Stimulated activated CD4-positive, alpha-beta T cell treated with anti-CD3 and anti-CD28 coated beads, Interleukin-1b, Interleukin-23, amount 100 ng/mL, for 4 hours (primary cell): ENCODE measurements around the gene CLSTN2.

Experiments
- DNase-seq, 2 donors: peaks; one replicate each; pipeline ENCODE4 v3.0.0-alpha.2; 2020; ENCODE audit warnings: low read depth in 2 of 2

Gene CLSTN2

GRCh38 chr3:139935016-139935865 is at the start of gene CLSTN2:
CLSTN2 (plus strand) TSS chr3:139935185.
- DNase-seq: no peak

GRCh38 chr3:139887431-139887830 is 47.6 kb upstream of the CLSTN2 start:
- no peak for DNase-seq

- DNase-seq: no peak
These were observed 46.3 kb upstream of the CLSTN2 start for GRCh38 chr3:139888561-139889140.

- no peak for DNase-seq
These were observed 41.6 kb upstream of the CLSTN2 start for GRCh38 chr3:139893267-139893962.

- no peak for DNase-seq
These were observed 40.9 kb upstream of the CLSTN2 start for GRCh38 chr3:139893963-139894642.

- no peak for DNase-seq
These were observed 40.4 kb upstream of the CLSTN2 start for GRCh38 chr3:139894643-139894989.

- no peak for DNase-seq
These were observed 37.2 kb upstream of the CLSTN2 start for GRCh38 chr3:139897759-139898158.

GRCh38 chr3:139906418-139906817 is 28.6 kb upstream of the CLSTN2 start:
- DNase-seq: no peak

GRCh38 chr3:139909811-139910210 is 25.2 kb upstream of the CLSTN2 start:
- no peak for DNase-seq

- no peak for DNase-seq
These were observed 18.7 kb upstream of the CLSTN2 start for GRCh38 chr3:139916271-139916670.

GRCh38 chr3:139917226-139917785 is 17.7 kb upstream of the CLSTN2 start:
- DNase-seq: no peak

- no peak for DNase-seq
These were observed 6.1 kb upstream of the CLSTN2 start for GRCh38 chr3:139928708-139929505.

GRCh38 chr3:139930211-139930610 is 4.8 kb upstream of the CLSTN2 start:
- no peak for DNase-seq

- no peak for DNase-seq
These were observed 1.2 kb upstream of the CLSTN2 start for GRCh38 chr3:139933766-139934165.

- no peak for DNase-seq
These were observed 371 bp upstream of the CLSTN2 start for GRCh38 chr3:139934613-139935015.

GRCh38 chr3:139935866-139936817 is 1.2 kb downstream of the CLSTN2 start:
- no peak for DNase-seq

- DNase-seq: no peak
These were observed 2.8 kb downstream of the CLSTN2 start for GRCh38 chr3:139937674-139938279.

GRCh38 chr3:139939681-139940190 is 4.8 kb downstream of the CLSTN2 start:
- DNase-seq: no peak

GRCh38 chr3:139940622-139941021 is 5.6 kb downstream of the CLSTN2 start:
- no peak for DNase-seq
